DND-41 (cell line): ENCODE data around the gene RAB5A.

Experiments used
- ATAC-seq: fragments of 200-7000 bp; cut with Tn5 transposase; 3 replicates; pipeline ENCODE4 v1.9.1; 2021; ENCODE audit warnings: low read depth; ENCODE audit not compliant: insufficient read depth
- DNase-seq: peaks from one replicate; pipeline ENCODE4 v3.0.0-alpha.2; 2020
- H2AFZ ChIP-seq: 2 replicates; pipeline ENCODE4 v1.6.0; 2012; ENCODE audit warnings: low read depth, low read length
- H3K27ac ChIP-seq: 2 replicates; pipeline ENCODE4 v1.5.1; 2012; ENCODE audit warnings: low read length, inconsistent platforms
- H3K27me3 ChIP-seq: fragments of 200-600 bp; sonication (generic); 2 replicates; pipeline ENCODE4 v1.6.0; 2012; ENCODE audit warnings: low read length, mild to moderate bottlenecking, inconsistent platforms; ENCODE audit not compliant: insufficient read depth, poor library complexity
- H3K36me3 ChIP-seq: 2 replicates; pipeline ENCODE4 v1.5.1; 2012; ENCODE audit warnings: low read length, inconsistent platforms; ENCODE audit not compliant: insufficient read depth
- H3K4me1 ChIP-seq: 2 replicates; pipeline ENCODE4 v1.5.1; 2012; ENCODE audit warnings: mild to moderate bottlenecking, low read length; ENCODE audit not compliant: insufficient read depth
- H3K4me2 ChIP-seq: 2 replicates; pipeline ENCODE4 v1.6.0; 2012; ENCODE audit warnings: mild to moderate bottlenecking, moderate library complexity, low read length, inconsistent platforms; ENCODE audit not compliant: insufficient read depth
- H3K4me3 ChIP-seq, 2 experiments: fragments of 200-600 bp in 1 of 2; shearing (Covaris generic) in 1 of 2; 2 replicates each; pipeline ENCODE4 v1.5.1; 2012 to 2016; ENCODE audit warnings: inconsistent platforms in 2 of 2, low read length in 2 of 2, mild to moderate bottlenecking in 2 of 2, low read depth in 1 of 2, moderate library complexity in 1 of 2
- H3K79me2 ChIP-seq: 2 replicates; pipeline ENCODE4 v1.6.0; 2012; ENCODE audit warnings: low read length, inconsistent platforms; ENCODE audit not compliant: insufficient read depth
- H3K9ac ChIP-seq: 2 replicates; pipeline ENCODE4 v1.6.0; 2012; ENCODE audit warnings: low read depth, mild to moderate bottlenecking, inconsistent platforms, low read length, moderate library complexity
- H3K9me3 ChIP-seq: 2 replicates; pipeline ENCODE4 v1.5.1; 2012; ENCODE audit warnings: low read length, moderate library complexity, mild to moderate bottlenecking, inconsistent platforms; ENCODE audit not compliant: insufficient read depth, severe bottlenecking
- H4K20me1 ChIP-seq: 2 replicates; pipeline ENCODE4 v1.6.0; 2012; ENCODE audit warnings: low read length; ENCODE audit not compliant: insufficient read depth
- CTCF ChIP-seq: IDR thresholded peaks from 2 replicates; pipeline ENCODE4 v1.5.1; 2012; ENCODE audit warnings: borderline replicate concordance, low read length, moderate library complexity, mild to moderate bottlenecking; ENCODE audit not compliant: poor library complexity, severe bottlenecking; ENCODE audit errors: extremely low read depth
- EZH2 ChIP-seq: IDR thresholded peaks from 3 replicates; pipeline ENCODE4 v1.6.1; 2012; ENCODE audit warnings: borderline replicate concordance, low read depth, mild to moderate bottlenecking, moderate library complexity, low read length, inconsistent platforms; ENCODE audit not compliant: severe bottlenecking

Gene RAB5A

DNA sequence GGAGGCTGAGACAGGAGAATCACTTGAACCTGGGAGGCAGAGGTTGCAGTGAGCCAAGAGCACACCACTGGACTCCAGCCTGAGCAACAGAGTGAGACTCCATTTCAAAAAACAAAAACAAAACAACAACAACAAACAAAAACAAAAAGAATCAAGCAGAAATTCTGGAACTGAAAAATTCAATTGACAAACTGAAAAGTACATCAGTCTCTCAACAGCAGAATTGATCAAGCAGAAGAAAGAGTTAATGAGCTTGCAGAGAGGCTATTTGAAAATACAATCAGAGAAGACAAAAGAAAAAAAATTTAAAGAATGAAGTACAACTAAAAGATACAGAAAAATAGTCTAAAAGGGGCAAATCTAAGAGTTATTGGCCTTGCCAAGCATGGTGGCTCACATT is 35.4 kb upstream of the RAB5A start:
- Histone ChIP-seq H3K4me2 (no peak overlapping the region), H3K4me3 (no peak overlapping the region), H2AFZ (no peak overlapping the region), H3K9me3 (no peaks in the 10 kb centered on the region), H4K20me1 (no peaks in the 10 kb centered on the region), H3K79me2 (no peaks in the 10 kb centered on the region), H3K9ac (no peak overlapping the region), H3K36me3 (no peaks in the 10 kb centered on the region), H3K4me1 (no peaks in the 10 kb centered on the region), H3K27ac (no peak overlapping the region), H3K27me3 (no peaks in the 10 kb centered on the region)
- TF ChIP-seq CTCF (no peak), EZH2 (no peak)
- DNase-seq (no peak), ATAC-seq (no peak)

GRCh38 chr3:19917167-19917566 is 29.7 kb upstream of the RAB5A start:
- no peaks in the 10 kb centered on the region for H3K79me2 ChIP-seq
- H3K9me3 ChIP-seq, result no peaks in the 10 kb centered on the region
- H2AFZ ChIP-seq, result no peak overlapping the region
- DNase-seq (no peak), ATAC-seq (no peak)
- H3K4me1 ChIP-seq, result no peaks in the 10 kb centered on the region
- H3K27me3 ChIP-seq, result no peaks in the 10 kb centered on the region
- H4K20me1 ChIP-seq, result no peaks in the 10 kb centered on the region
- no peak overlapping the region for H3K9ac ChIP-seq
- TF ChIP-seq EZH2 (no peak), CTCF (no peak)
- no peak overlapping the region for H3K4me3 ChIP-seq
- H3K4me2 ChIP-seq, result no peak overlapping the region
- no peaks in the 10 kb centered on the region for H3K36me3 ChIP-seq
- no peak overlapping the region for H3K27ac ChIP-seq

- H4K20me1 ChIP-seq, result no peaks in the 10 kb centered on the region
- H3K36me3 ChIP-seq, result no peaks in the 10 kb centered on the region
- DNase-seq (no peak), ATAC-seq (no peak)
- no peak overlapping the region for H2AFZ ChIP-seq
- no peak overlapping the region for H3K9ac ChIP-seq
- H3K79me2 ChIP-seq, result no peaks in the 10 kb centered on the region
- H3K4me2 ChIP-seq, result no peak overlapping the region
- H3K9me3 ChIP-seq, result no peaks in the 10 kb centered on the region
- no peak overlapping the region for H3K4me3 ChIP-seq
- no peak overlapping the region for H3K27ac ChIP-seq
- TF ChIP-seq CTCF, result no peak
- TF ChIP-seq EZH2, result no peak
- H3K4me1 ChIP-seq, result no peaks in the 10 kb centered on the region
- H3K27me3 ChIP-seq, result no peaks in the 10 kb centered on the region
Measured at GRCh38 chr3:19920401-19921080, 26.4 kb upstream of the RAB5A start.

DNA sequence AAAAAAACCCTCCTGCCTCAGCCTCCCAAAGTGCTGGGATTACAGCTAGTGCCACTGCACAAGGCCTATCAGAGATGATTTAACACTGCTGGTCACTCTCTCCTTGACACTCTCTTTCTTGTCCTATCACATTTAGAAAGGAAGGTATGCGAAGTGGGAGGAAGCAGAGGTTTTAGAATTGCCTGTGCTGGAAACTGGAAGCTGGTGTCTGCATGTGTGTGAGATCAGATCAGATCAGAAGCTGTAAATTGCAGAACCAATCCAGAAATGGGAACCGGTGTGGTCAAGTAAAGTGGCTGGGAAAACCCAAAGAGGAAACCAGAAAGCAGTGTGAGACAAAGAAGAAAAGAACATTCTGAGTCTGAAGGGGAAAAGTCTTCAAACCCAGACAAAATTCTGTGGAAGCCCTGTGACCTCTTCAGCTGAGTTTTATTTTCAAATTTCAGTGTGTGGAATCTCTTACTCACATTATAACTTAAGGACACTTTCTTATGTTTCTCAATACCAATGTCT is 15.7 kb upstream of the RAB5A start:
- no peak overlapping the region for H3K4me2 ChIP-seq
- DNase-seq, result no peak
- H3K9me3 ChIP-seq, result no peaks in the 10 kb centered on the region
- H3K4me3 ChIP-seq, result no peak overlapping the region
- H3K9ac ChIP-seq, result no peak overlapping the region
- no peak for ATAC-seq
- no peak overlapping the region for H2AFZ ChIP-seq
- H4K20me1 ChIP-seq, result no peaks in the 10 kb centered on the region
- no peak for TF ChIP-seq CTCF
- no peaks in the 10 kb centered on the region for H3K4me1 ChIP-seq
- no peak overlapping the region for H3K27ac ChIP-seq
- no peaks in the 10 kb centered on the region for H3K36me3 ChIP-seq
- no peaks in the 10 kb centered on the region for H3K79me2 ChIP-seq
- no peaks in the 10 kb centered on the region for H3K27me3 ChIP-seq
